Activated T-cell treated with anti-CD3 and anti-CD28 coated beads, Interleukin-2, amount 50 U/mL, for 4 hours (primary cell): ENCODE results near the gene MPDZ. TPM values are rescaled to one million over a fixed set of nuclear protein-coding genes. Genes with fewer than 3 reads are reported as not detected.

ENCODE experiments used
- ATAC-seq, 2 donors: fragments of 200-7000 bp; cut with Tn5 transposase; one replicate each; pipeline ENCODE4 v1.10.0; 2021
- DNase-seq: peaks from one replicate; pipeline ENCODE4 v3.0.0-alpha.2; 2020
- H3K27me3 Mint-ChIP-seq: one replicate; pipeline ENCODE4 v1.8.0; 2021; ENCODE audit warnings: low read depth, mixed read lengths
- H3K36me3 Mint-ChIP-seq: one replicate; pipeline ENCODE4 v1.8.0; 2022; ENCODE audit warnings: mixed read lengths; ENCODE audit not compliant: insufficient read depth
- H3K4me1 Mint-ChIP-seq: one replicate; pipeline ENCODE4 v1.8.0; 2021; ENCODE audit warnings: low read depth, mixed read lengths
- H3K4me3 Mint-ChIP-seq: one replicate; pipeline ENCODE4 v1.8.0; 2021; ENCODE audit warnings: mild to moderate bottlenecking, moderate library complexity, mixed read lengths
- H3K9me3 Mint-ChIP-seq: one replicate; pipeline ENCODE4 v1.8.0; 2021; ENCODE audit warnings: mixed read lengths
- total RNA-seq, 3 donors: library from RNA; stranded (reverse); gene quantifications; one replicate each; pipeline ENCODE4 v1.2.1, GENCODE V29; 2021

The MPDZ gene
- total RNA-seq, 3 donors from 2014 or later, result 0.08 to 0.53 (median 0.29) TPM

DNA sequence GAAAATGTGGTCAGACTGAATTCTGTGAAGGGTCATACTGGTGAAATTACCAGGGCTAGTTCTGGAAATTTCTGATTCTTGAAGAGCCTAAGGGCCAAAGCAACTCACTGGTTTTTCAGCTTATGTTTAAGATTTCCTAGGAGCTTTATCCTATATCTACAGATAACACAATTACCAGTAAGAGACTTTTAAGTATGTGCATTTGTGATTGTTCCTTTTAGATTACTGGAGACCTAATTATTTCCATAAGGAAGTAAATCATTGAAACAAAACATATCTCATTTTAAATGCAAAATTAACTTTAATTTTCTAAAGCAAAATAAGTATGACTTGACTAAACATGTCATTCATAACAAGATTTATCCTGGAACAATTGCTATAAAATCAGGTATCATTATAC, 134.2 kb downstream of the MPDZ start:
- Mint-ChIP-seq H3K9me3 (no peaks in the 10 kb centered on the region), H3K4me1 (no peaks in the 10 kb centered on the region), H3K36me3 (no peaks in the 10 kb centered on the region), H3K27me3 (no peaks in the 10 kb centered on the region), H3K4me3 (no peak overlapping the region)
- DNase-seq (no peak), ATAC-seq (no peak)

DNA sequence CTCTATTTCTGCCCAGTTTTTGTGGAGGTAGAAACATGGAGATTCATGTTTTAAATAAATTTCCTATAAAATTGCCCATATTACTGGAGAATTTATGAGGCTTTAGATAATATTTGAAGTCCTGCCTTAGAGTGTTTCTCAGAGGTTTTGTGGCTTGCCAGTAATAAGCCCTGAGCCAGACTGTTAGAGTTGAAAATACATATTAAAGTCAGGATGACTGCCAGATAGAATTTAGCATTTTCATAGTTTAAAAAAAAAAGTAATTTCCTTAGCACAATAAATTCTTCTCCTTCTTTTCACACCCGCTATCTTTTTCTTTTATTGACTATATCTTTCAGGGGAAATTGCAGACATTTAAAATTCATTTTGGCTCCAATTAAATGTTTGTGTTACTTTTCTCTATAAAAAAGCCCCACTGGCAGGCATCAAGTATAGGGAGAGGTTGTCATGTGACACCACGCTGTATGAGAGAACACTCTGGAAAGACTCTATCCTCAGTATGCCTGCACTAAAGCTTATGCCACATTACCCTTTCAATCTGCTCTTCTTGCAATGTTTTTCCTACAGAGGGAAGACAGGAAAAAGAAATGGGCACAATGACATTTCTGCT, 135.2 kb downstream of the MPDZ start:
- no peaks in the 10 kb centered on the region for H3K27me3 Mint-ChIP-seq
- H3K4me3 Mint-ChIP-seq, result no peak overlapping the region
- no peaks in the 10 kb centered on the region for H3K4me1 Mint-ChIP-seq
- no peak for DNase-seq
- no peak for ATAC-seq
- no peaks in the 10 kb centered on the region for H3K36me3 Mint-ChIP-seq
- no peaks in the 10 kb centered on the region for H3K9me3 Mint-ChIP-seq

DNA sequence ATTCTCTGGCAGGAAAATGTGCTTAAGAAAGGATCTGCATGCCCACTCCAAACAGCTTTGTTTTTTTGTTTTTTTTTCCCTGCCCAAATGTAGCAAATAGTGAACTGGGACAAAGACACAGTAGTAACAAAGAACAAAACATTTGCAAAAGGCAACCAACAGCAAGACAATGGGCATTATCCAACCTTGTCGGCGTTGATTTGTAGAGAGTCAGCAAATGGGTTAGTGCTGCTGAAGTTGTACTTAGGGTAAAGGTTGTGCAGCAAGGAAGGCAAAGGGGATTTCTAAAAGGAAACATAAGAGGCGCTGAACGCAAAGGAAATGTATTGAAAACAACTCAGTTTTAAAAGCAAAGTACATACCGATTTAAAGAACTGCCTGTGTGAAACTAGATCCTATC, 136.2 kb downstream of the MPDZ start:
- Mint-ChIP-seq H3K4me3 (no peak overlapping the region), H3K9me3 (no peaks in the 10 kb centered on the region), H3K4me1 (no peaks in the 10 kb centered on the region), H3K36me3 (no peaks in the 10 kb centered on the region), H3K27me3 (no peaks in the 10 kb centered on the region)
- ATAC-seq (no peak), DNase-seq (no peak)

DNA sequence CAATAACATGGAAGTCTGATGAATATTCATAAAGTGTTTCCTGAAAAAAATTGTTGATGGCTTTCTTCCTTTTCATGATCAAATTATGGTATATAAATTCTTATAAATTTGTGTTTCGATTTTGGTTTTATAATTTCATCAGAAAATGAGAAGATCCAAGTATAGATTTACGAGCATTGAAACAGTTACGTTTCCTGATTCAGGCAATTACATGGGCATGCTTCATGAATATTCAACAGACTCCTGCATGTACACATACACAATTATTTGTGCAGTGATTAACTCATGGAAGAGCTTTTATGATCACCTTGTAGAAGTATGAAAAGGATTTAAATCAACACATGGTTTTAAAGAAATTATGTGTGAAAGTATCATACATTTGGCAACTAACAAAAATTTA, 136.7 kb downstream of the MPDZ start:
- ATAC-seq, result no peak
- H3K4me3 Mint-ChIP-seq, result no peak overlapping the region
- H3K9me3 Mint-ChIP-seq, result no peaks in the 10 kb centered on the region
- no peaks in the 10 kb centered on the region for H3K4me1 Mint-ChIP-seq
- H3K36me3 Mint-ChIP-seq, result no peaks in the 10 kb centered on the region
- no peak for DNase-seq
- no peaks in the 10 kb centered on the region for H3K27me3 Mint-ChIP-seq

DNA sequence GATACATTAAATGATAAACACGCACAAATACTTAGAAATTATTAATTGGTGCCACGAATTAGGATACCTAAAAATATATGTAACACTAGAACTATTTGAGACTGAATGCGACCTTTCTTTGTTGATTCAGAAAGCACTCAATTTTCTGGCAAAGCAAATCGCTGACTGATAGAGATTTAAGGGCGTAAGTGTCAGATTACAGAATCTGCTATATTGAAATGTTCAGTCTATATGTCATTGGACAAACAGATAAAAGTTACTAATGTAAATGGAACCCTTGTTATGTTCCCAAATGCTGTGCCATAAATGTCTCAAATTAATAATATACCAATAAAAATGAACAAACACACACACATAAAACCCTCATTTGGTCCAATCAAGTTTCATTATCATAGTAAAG, 137.9 kb downstream of the MPDZ start:
- Mint-ChIP-seq H3K36me3 (no peaks in the 10 kb centered on the region), H3K9me3 (no peaks in the 10 kb centered on the region), H3K27me3 (no peaks in the 10 kb centered on the region), H3K4me1 (no peaks in the 10 kb centered on the region), H3K4me3 (no peak overlapping the region)
- ATAC-seq, result no peak
- DNase-seq, result no peak

- H3K9me3 Mint-ChIP-seq, result no peaks in the 10 kb centered on the region
- no peaks in the 10 kb centered on the region for H3K36me3 Mint-ChIP-seq
- DNase-seq, result no peak
- H3K4me1 Mint-ChIP-seq, result no peaks in the 10 kb centered on the region
- H3K4me3 Mint-ChIP-seq, result no peak overlapping the region
- ATAC-seq, result no peak
- no peaks in the 10 kb centered on the region for H3K27me3 Mint-ChIP-seq
Measured at GRCh38 chr9:13140843-13141592, 138.5 kb downstream of the MPDZ start.

DNA sequence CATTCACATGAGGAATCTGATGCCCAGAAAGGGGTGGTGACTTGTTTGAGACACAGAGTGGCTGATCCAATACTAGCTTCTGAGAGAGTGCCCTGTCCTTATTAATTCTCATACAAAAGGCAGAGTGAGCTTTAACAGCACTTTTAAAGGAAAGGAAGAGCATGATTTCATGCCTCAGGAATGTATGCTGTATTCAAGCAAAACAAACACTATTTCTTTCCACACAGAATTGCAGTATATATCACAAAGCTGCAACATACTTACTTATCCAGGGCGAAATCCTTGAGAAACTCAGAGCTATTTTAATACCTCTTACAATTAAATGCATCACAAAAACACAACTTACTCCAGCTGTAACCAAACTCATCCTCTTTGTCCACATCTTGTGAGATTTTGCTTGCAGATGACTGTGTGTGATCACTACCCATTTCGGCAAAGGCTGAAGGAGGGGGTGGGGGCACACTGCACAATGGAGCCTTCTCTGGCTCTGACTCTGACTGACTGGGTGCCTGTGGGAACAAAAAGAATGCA, 139.8 kb downstream of the MPDZ start:
- DNase-seq (no peak), ATAC-seq (no peak)
- Mint-ChIP-seq H3K4me3 (no peak overlapping the region), H3K27me3 (no peaks in the 10 kb centered on the region), H3K36me3 (no peaks in the 10 kb centered on the region), H3K9me3 (peaks cover 2% of the 10 kb centered on the region), H3K4me1 (no peaks in the 10 kb centered on the region)

DNA sequence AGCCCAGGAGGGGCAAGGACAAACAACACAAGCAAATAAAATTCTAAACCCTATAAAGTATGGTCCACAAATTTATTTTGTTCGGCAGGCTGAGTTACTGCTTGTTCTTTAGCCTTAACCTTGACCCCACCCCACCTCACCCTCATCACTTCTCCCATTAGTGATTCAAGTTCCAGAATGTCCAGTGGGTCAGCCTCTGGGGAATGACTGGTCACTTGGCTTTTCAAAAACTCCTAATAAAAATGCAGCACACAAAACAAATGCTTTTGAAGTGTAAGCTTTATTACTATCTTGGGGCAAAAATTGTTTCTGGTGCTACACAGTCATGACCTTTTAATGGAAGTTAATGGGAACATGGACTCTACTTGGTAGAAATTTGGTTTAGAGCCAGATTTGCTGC, 142.1 kb downstream of the MPDZ start:
- ATAC-seq, result no peak
- H3K36me3 Mint-ChIP-seq, result no peaks in the 10 kb centered on the region
- no peaks in the 10 kb centered on the region for H3K4me1 Mint-ChIP-seq
- H3K9me3 Mint-ChIP-seq, result peaks cover 5% of the 10 kb centered on the region
- DNase-seq, result no peak
- H3K27me3 Mint-ChIP-seq, result no peaks in the 10 kb centered on the region
- H3K4me3 Mint-ChIP-seq, result no peak overlapping the region

- peaks cover 10% of the 10 kb centered on the region for H3K9me3 Mint-ChIP-seq
- H3K4me3 Mint-ChIP-seq, result no peak overlapping the region
- H3K27me3 Mint-ChIP-seq, result no peaks in the 10 kb centered on the region
- DNase-seq (no peak), ATAC-seq (no peak)
- no peaks in the 10 kb centered on the region for H3K4me1 Mint-ChIP-seq
- no peaks in the 10 kb centered on the region for H3K36me3 Mint-ChIP-seq
Measured at GRCh38 chr9:13131991-13132390, 147.5 kb downstream of the MPDZ start.

DNA sequence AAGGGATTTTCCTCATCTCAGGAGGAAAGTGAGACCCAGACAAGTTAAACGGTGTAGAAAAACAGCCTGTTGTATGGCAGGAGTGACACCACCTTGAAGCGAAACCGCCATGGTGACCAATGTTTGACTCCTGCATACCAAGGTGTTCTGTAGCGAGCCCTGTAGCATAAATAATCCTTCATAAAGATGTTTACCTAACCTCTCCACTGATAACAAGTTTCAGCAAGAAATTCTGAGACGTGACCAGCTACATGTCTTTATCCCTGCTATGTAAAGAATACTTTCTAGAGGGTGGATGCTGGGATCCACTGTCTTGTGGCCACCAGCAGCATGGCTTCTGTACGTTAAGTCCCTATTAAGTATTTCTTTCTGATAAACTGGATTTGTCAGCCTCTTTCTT, 148.1 kb downstream of the MPDZ start:
- Mint-ChIP-seq H3K27me3 (no peaks in the 10 kb centered on the region), H3K4me3 (no peak overlapping the region), H3K9me3 (peaks cover 10% of the 10 kb centered on the region), H3K36me3 (no peaks in the 10 kb centered on the region), H3K4me1 (no peaks in the 10 kb centered on the region)
- DNase-seq, result no peak
- ATAC-seq, result no peak

GRCh38 chr9:13128266-13128860, 151.1 kb downstream of the MPDZ start:
- Mint-ChIP-seq H3K9me3 (peaks cover 10% of the 10 kb centered on the region), H3K27me3 (no peaks in the 10 kb centered on the region), H3K36me3 (no peaks in the 10 kb centered on the region), H3K4me3 (no peak overlapping the region), H3K4me1 (no peaks in the 10 kb centered on the region)
- ATAC-seq, result no peak
- DNase-seq, result no peak

GRCh38 chr9:13127131-13127530, 152.4 kb downstream of the MPDZ start:
- DNase-seq, result no peak
- no peak overlapping the region for H3K4me3 Mint-ChIP-seq
- H3K27me3 Mint-ChIP-seq, result no peaks in the 10 kb centered on the region
- no peak for ATAC-seq
- no peaks in the 10 kb centered on the region for H3K4me1 Mint-ChIP-seq
- H3K36me3 Mint-ChIP-seq, result no peaks in the 10 kb centered on the region
- peaks cover 10% of the 10 kb centered on the region for H3K9me3 Mint-ChIP-seq

DNA sequence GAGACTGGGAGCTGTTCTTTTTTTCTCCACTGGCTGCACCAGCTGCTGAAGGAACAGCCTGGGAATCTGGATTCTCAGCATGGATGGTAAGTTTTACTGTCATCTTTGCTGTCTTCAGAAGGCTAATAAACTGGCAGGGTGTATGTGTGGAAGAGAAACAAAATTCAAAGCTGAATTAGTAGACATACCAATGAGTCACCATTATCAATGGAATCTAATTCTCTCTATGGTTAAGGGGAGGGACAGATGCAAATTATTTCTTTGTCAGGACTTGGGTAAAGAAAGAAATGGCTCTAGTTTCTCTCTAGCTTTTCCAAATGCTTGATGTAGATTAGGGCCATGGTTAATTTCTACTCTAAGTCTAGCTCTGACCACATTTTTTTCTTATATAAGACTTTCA, 154.2 kb downstream of the MPDZ start:
- no peak for ATAC-seq
- Mint-ChIP-seq H3K4me1 (no peaks in the 10 kb centered on the region), H3K4me3 (no peak overlapping the region), H3K27me3 (no peaks in the 10 kb centered on the region), H3K36me3 (no peaks in the 10 kb centered on the region), H3K9me3 (peaks cover 6% of the 10 kb centered on the region)
- no peak for DNase-seq

DNA sequence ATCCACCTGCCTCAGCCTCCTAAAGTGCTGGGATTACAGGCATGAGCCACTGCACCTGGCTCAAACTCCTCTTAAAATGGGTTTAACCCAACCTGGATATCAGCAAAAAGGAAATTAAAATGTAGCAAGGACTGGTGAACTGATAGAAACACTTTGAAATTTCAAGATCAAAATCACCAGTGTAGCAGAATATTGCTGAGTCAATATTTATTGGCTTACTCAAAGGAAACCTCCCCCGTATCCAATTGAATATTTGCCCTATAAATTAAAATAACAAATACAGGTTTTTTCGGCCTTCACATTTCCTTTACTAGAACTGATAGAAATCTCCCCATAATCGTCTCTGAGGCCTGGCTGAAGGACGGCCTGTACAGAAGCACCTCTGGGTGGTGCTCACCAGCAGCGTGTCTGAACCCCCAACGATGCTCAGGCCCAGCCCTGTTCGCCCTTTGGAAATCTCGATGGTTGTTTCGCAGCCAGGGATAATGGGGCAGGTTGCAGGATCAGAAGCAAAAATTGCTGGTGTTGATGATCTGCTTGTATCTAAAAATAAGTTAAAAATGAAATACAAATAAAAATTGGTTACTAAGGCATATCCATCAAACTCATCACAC, 156.6 kb downstream of the MPDZ start:
- H3K36me3 Mint-ChIP-seq, result no peaks in the 10 kb centered on the region
- no peaks in the 10 kb centered on the region for H3K27me3 Mint-ChIP-seq
- no peaks in the 10 kb centered on the region for H3K4me1 Mint-ChIP-seq
- ATAC-seq, result no peak
- DNase-seq, result no peak
- no peak overlapping the region for H3K4me3 Mint-ChIP-seq
- peaks cover 5% of the 10 kb centered on the region for H3K9me3 Mint-ChIP-seq
